A549 (cell line): Measurements from ENCODE around the gene CACNA1S. TPM values are rescaled to one million over a fixed set of nuclear protein-coding genes. Genes with fewer than 3 reads are reported as not detected.

Source experiments
- ATAC-seq, 2 experiments: fragments of 200-7000 bp in 1 of 2; fragments of >200 bp in 1 of 2; cut with Nextera tagmentation in 1 of 2; cut with Tn5 transposase in 1 of 2; 3 replicates each; pipeline versions ENCODE4 v1.8.0 to v1.9.1; 2018 to 2020; ENCODE audit warnings: mild to moderate bottlenecking in 1 of 2, moderate library complexity in 1 of 2
- CTCF ChIA-PET: fragments of 300-600 bp; sonication (Branson Sonifier 250); formaldehyde crosslinking; extraction: SDS; loops from one replicate; lab custom pipeline; 2021; ENCODE audit warnings: antibody characterized with exemption, inconsistent platforms; lab: Yijun Ruan, JAX
- POLR2A ChIA-PET: fragments of 350-600 bp; formaldehyde crosslinking; extraction: SDS; loops from one replicate; lab custom pipeline; 2021; ENCODE audit warnings: antibody characterized with exemption, inconsistent platforms; lab: Yijun Ruan, JAX
- DNase-seq, 2 experiments: peaks; one replicate each; pipeline versions ENCODE4 v3.0.0 to v3.0.0-alpha.2; 2011 to 2016; ENCODE audit warnings: low read depth in 1 of 2, low spot score in 1 of 2
- FAIRE-seq: peaks from 2 replicates; lab custom pipeline; 2011; peaks lifted over from hg19 to GRCh38; lab: Jason Lieb, UNC
- H3K27ac ChIP-seq, 2 experiments: fragments of >200 bp; sonication (Bioruptor Twin); formaldehyde crosslinking; 3 replicates each; pipeline ENCODE4 v1.5.1; 2016 to 2017
- H3K4me1 ChIP-seq: fragments of >200 bp; sonication (Bioruptor Twin); formaldehyde crosslinking; 3 replicates; pipeline ENCODE4 v1.6.1; 2016
- H3K4me2 ChIP-seq: fragments of >200 bp; sonication (Bioruptor Twin); formaldehyde crosslinking; 3 replicates; pipeline ENCODE4 v1.6.1; 2016
- H3K4me3 ChIP-seq: fragments of >200 bp; sonication (Bioruptor Twin); formaldehyde crosslinking; 3 replicates; pipeline ENCODE4 v1.5.1; 2016
- H3K9me3 ChIP-seq: fragments of >200 bp; sonication (Bioruptor Twin); formaldehyde crosslinking; 3 replicates; pipeline ENCODE4 v1.6.1; 2016
- CEBPB ChIP-seq, 2 experiments: fragments of >200 bp in 1 of 2; sonication (Bioruptor Twin) in 1 of 2; formaldehyde crosslinking in 1 of 2; IDR thresholded peaks; 2 replicates each; pipeline ENCODE4 v1.6.1; 2012 to 2016
- FOSL2 ChIP-seq, 2 experiments: fragments of 450-650 bp in 1 of 2; fragments of >200 bp in 1 of 2; sonication (Bioruptor Twin) in 1 of 2; formaldehyde crosslinking; IDR thresholded peaks; 2 replicates each; pipeline versions ENCODE4 v1.5.0 to v1.6.1; 2016 to 2020; ENCODE audit warnings: mild to moderate bottlenecking in 1 of 2, moderate library complexity in 1 of 2
- HEYL ChIP-seq: fragments of 250-450 bp; sonication (Bioruptor Pico); IDR thresholded peaks from 2 replicates; pipeline ENCODE4 v1.8.0; 2021; ENCODE audit warnings: mild to moderate bottlenecking, moderate library complexity
- HMGXB4 ChIP-seq: fragments of 250-450 bp; sonication (Bioruptor Pico); IDR thresholded peaks from 2 replicates; pipeline ENCODE4 v1.5.0; 2021; ENCODE audit warnings: mild to moderate bottlenecking, moderate library complexity, borderline replicate concordance
- HOXB13 ChIP-seq: fragments of 250-450 bp; sonication (Bioruptor Pico); IDR thresholded peaks from 2 replicates; pipeline ENCODE4 v1.5.0; 2020; ENCODE audit warnings: low read depth, mild to moderate bottlenecking, moderate library complexity
- MAFK ChIP-seq: fragments of 450-650 bp; IDR thresholded peaks from 2 replicates; pipeline ENCODE4 v1.6.1; 2014; ENCODE audit not compliant: partially characterized antibody
- NPAS2 ChIP-seq: fragments of 250-450 bp; sonication (Bioruptor Pico); IDR thresholded peaks from 2 replicates; pipeline ENCODE4 v1.8.0; 2022; ENCODE audit warnings: mild to moderate bottlenecking, moderate library complexity, borderline replicate concordance
- NR3C1 ChIP-seq: fragments of >200 bp; sonication (Bioruptor Twin); formaldehyde crosslinking; IDR thresholded peaks from 3 replicates; pipeline ENCODE4 v1.6.1; 2017
- PHF8 ChIP-seq: fragments of 200-600 bp; sonication (generic); IDR thresholded peaks from 2 replicates; pipeline ENCODE4 v1.6.1; 2016; ENCODE audit warnings: low read depth, mild to moderate bottlenecking, antibody characterized with exemption, moderate library complexity, borderline replicate concordance
- RARB ChIP-seq: fragments of 250-450 bp; sonication (Bioruptor Pico); IDR thresholded peaks from 2 replicates; pipeline ENCODE4 v1.8.0; 2021; ENCODE audit warnings: mild to moderate bottlenecking, moderate library complexity
- SMC3 ChIP-seq: fragments of >200 bp; sonication (Bioruptor Twin); formaldehyde crosslinking; IDR thresholded peaks from 3 replicates; pipeline ENCODE4 v1.6.1; 2018; ENCODE audit warnings: inconsistent platforms
- TFCP2L1 ChIP-seq: fragments of 250-450 bp; sonication (Bioruptor Pico); IDR thresholded peaks from 2 replicates; pipeline ENCODE4 v1.5.0; 2021; ENCODE audit warnings: mild to moderate bottlenecking
- TP53 ChIP-seq: fragments of 250-450 bp; sonication (Bioruptor Pico); IDR thresholded peaks from 2 replicates; pipeline ENCODE4 v1.5.0; 2021; ENCODE audit warnings: mild to moderate bottlenecking, moderate library complexity
- ZC3H11A ChIP-seq: fragments of 450-650 bp; IDR thresholded peaks from 2 replicates; pipeline ENCODE4 v1.6.1; 2014; ENCODE audit warnings: antibody characterized with exemption, mild to moderate bottlenecking
- WGBS: methylation state at CpG from one replicate; pipeline ENCODE4 v1.1.6; 2017; ENCODE audit errors: missing lambda C conversion rate; 5-methylcytosine and 5-hydroxymethylcytosine counted together
- polyA plus RNA-seq, 4 experiments: library from polyadenylated mRNA; depleted of rRNA in 3 of 4; stranded (reverse); fragments of >200 nt; fragmentation: RNase III in 1 of 4; extraction: RNeasy Plus Mini Kit Qiagen cat#74134 plus additional on column Dnase treatment in 1 of 4; gene quantifications; 2 replicates in 3 of 4; 3 replicates in 1 of 4; pipeline ENCODE4 v1.2.3, GENCODE V29; 2011 to 2017

CACNA1S gene
- polyA plus RNA-seq, 2 of the 4 experiments (the other 2 are of a cell fraction) = 0.01 TPM; not detected in 1

- WGBS = 71% methylated on average over 5 of the region's 5 CpGs
- Histone ChIP-seq H3K4me3 (no peak overlapping the region), H3K9me3 (no peaks in the 10 kb centered on the region), H3K4me2 (no peak overlapping the region), H3K4me1 (peaks cover 59% of the 10 kb centered on the region), H3K27ac (peak overlapping the region in 1 of 2 experiments; percentile 96; a peak in 2 of 6 replicates)
- ChIA-PET CTCF (interaction anchor here (0.9 to 2.5 kb wide), 7 partner anchors 9 to 47 kb away, joined by 3 to 9 read pairs (median 4); no protein-coding TSS in a partner anchor), POLR2A (interaction anchor here (0.8 kb wide), 1 partner anchor 11 kb away, joined by 3 read pairs; no protein-coding TSS in a partner anchor)
- DNase-seq (no peak), FAIRE-seq (no peak), ATAC-seq (no peak; a peak in 1 of 6 replicates)
- TF ChIP-seq ZC3H11A = no peak
- no peak for TF ChIP-seq TFCP2L1 (CRISPR knock-in tag)
- TF ChIP-seq FOSL2 (IDR thresholded peaks at IDR 0.05) = no peak
- no peak for TF ChIP-seq FOSL2 (CRISPR knock-in tag; IDR thresholded peaks at IDR 0.05)
- no peak for TF ChIP-seq HMGXB4 (CRISPR knock-in tag)
Observed at GRCh38 chr1:201015551-201016091, 96.6 kb downstream of the CACNA1S start.

GRCh38 chr1:201014816-201015200, 97.4 kb downstream of the CACNA1S start:
- TF ChIP-seq RARB (no peak), HEYL (no peak), CEBPB (IDR thresholded peaks at IDR 0.05) (no peak), TP53 (CRISPR knock-in tag) (no peak), HOXB13 (CRISPR knock-in tag) (no peak), NPAS2 (CRISPR knock-in tag) (no peak), NR3C1 (no peak), PHF8 (no peak)
- Histone ChIP-seq H3K27ac (no peak overlapping the region), H3K9me3 (no peaks in the 10 kb centered on the region), H3K4me3 (no peak overlapping the region), H3K4me1 (peaks cover 51% of the 10 kb centered on the region), H3K4me2 (no peak overlapping the region)
- FAIRE-seq = no peak
- CTCF ChIA-PET = interaction anchor here (0.8 to 2.5 kb wide), 5 partner anchors 11 to 55 kb away, joined by 3 to 9 read pairs (median 4); no protein-coding TSS in a partner anchor
- 94% methylated on average over 3 of the region's 3 CpGs for WGBS
- no peak for DNase-seq
- POLR2A ChIA-PET = interaction anchor here (0.8 kb wide), 1 partner anchor 12 kb away, joined by 3 read pairs; no protein-coding TSS in a partner anchor
- ATAC-seq = no peak

GRCh38 chr1:201013991-201014815, 98.0 kb downstream of the CACNA1S start:
- no peak for DNase-seq
- peaks cover 45% of the 10 kb centered on the region for H3K4me1 ChIP-seq
- CTCF ChIA-PET = interaction anchor here (0.8 to 2.5 kb wide), 4 partner anchors 12 to 54 kb away, joined by 3 to 9 read pairs (median 4); no protein-coding TSS in a partner anchor

More at GRCh38 chr1:201013991-201014815, 98.0 kb downstream of the CACNA1S start:
- ATAC-seq = no peak
- 93% methylated on average over 33 of the region's 33 CpGs for WGBS
- Histone ChIP-seq H3K4me2 (no peak overlapping the region), H3K9me3 (no peaks in the 10 kb centered on the region), H3K4me3 (no peak overlapping the region), H3K27ac (no peak overlapping the region)
- FAIRE-seq = no peak
- POLR2A ChIA-PET = interaction anchor here (0.5 kb wide), 1 partner anchor 1327 kb away, joined by 3 read pairs; no protein-coding TSS in a partner anchor
- TF ChIP-seq SMC3 (no peak), HMGXB4 (CRISPR knock-in tag) (no peak), MAFK (peak; percentile 38)
